Mammary epithelial cell (primary cell): Measurements from ENCODE around the gene LGSN.

Experiments used
- EZH2 ChIP-seq: IDR thresholded peaks from 2 replicates; pipeline ENCODE4 v1.6.1; 2012; ENCODE audit warnings: low read length, inconsistent platforms, borderline replicate concordance
- TF ChIP-seq, protein P1 (sequence below), 2 donors: IDR thresholded peaks in 1 of 2; conservative IDR thresholded peaks in 1 of 2; 2 replicates each; pipeline ENCODE4 v1.5.1; 2011 to 2012; ENCODE audit warnings: inconsistent platforms in 2 of 2, low read length in 2 of 2, mild to moderate bottlenecking in 2 of 2, control low read depth in 1 of 2, low read depth in 1 of 2; ENCODE audit not compliant: insufficient read depth in 1 of 2; ENCODE audit errors: extremely low read depth in 1 of 2

DNA sequence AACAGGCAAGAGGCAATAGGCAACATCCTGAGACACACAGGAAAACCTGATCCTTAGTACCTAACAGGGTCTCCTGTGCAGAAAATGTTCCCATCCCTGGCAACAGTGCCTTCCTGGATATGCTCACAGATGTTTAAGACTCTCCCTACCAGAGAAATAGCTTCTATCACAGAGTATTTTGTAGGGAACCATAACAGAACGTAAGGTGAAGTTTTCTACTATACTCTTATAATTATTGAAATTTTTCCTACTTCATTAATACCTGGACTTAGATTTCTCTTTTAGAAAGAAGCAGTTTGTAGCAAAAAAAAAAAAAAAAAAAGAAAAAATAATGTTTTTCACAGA lies 33.5 kb upstream of the LGSN start:
- TF ChIP-seq, protein P1, sequence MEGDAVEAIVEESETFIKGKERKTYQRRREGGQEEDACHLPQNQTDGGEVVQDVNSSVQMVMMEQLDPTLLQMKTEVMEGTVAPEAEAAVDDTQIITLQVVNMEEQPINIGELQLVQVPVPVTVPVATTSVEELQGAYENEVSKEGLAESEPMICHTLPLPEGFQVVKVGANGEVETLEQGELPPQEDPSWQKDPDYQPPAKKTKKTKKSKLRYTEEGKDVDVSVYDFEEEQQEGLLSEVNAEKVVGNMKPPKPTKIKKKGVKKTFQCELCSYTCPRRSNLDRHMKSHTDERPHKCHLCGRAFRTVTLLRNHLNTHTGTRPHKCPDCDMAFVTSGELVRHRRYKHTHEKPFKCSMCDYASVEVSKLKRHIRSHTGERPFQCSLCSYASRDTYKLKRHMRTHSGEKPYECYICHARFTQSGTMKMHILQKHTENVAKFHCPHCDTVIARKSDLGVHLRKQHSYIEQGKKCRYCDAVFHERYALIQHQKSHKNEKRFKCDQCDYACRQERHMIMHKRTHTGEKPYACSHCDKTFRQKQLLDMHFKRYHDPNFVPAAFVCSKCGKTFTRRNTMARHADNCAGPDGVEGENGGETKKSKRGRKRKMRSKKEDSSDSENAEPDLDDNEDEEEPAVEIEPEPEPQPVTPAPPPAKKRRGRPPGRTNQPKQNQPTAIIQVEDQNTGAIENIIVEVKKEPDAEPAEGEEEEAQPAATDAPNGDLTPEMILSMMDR (conservative IDR thresholded peaks at IDR 0.05 in 1 of 2, IDR thresholded peaks at IDR 0.05 in 1 of 2; ENCODE audit: extremely low read depth in 1 of 2, insufficient read depth in 1 of 2, low read depth in 1 of 2, low read length in 2 of 2) = no peak
- no peak for TF ChIP-seq EZH2
